Measurements from ENCODE around the gene ZPBP. TPM values are rescaled to one million over a fixed set of nuclear protein-coding genes. Genes with fewer than 3 reads are reported as not detected.
"Not testable (repeated sequence)": the region's sequence is repeated elsewhere in the genome, so short reads cannot be mapped to it uniquely, and the experiment has no call there.

The ZPBP gene
- total RNA-seq, 1 donor from 2014 or later = not detected

- no peak for TF ChIP-seq CTCF (IDR thresholded peaks at IDR 0.05; ENCODE audit: unreplicated experiment)
- Mint-ChIP-seq H3K9me3 (ENCODE audit: low read depth) (peaks cover 22% of the 10 kb centered on the region), H3K4me1 (ENCODE audit: low read depth) (no peaks in the 10 kb centered on the region), H3K27ac (no peak overlapping the region), H3K36me3 (ENCODE audit: insufficient read depth) (peaks cover 1% of the 10 kb centered on the region), H3K27me3 (no peaks in the 10 kb centered on the region), H3K4me3 (ENCODE audit: low read depth) (no peak overlapping the region)
- no peak for DNase-seq (ENCODE audit: low spot score, unreplicated experiment)
Observed at GRCh38 chr7:50047716-50048115, 45.3 kb downstream of the ZPBP start.

- H3K27ac Mint-ChIP-seq; DNase-seq (ENCODE audit: low spot score, unreplicated experiment); H3K36me3 Mint-ChIP-seq (ENCODE audit: insufficient read depth); H3K4me3 Mint-ChIP-seq (ENCODE audit: low read depth); H3K4me1 Mint-ChIP-seq (ENCODE audit: low read depth); H3K27me3 Mint-ChIP-seq: not testable (repeated sequence)
- H3K9me3 Mint-ChIP-seq (ENCODE audit: low read depth) = peaks cover 12% of the 10 kb centered on the region
Observed at GRCh38 chr7:50041165-50041564, 51.9 kb downstream of the ZPBP start.

GRCh38 chr7:50037086-50037485, 56.0 kb downstream of the ZPBP start:
- no peaks in the 10 kb centered on the region for H3K27me3 Mint-ChIP-seq
- TF ChIP-seq CTCF (IDR thresholded peaks at IDR 0.05; ENCODE audit: unreplicated experiment) = no peak
- H3K36me3 Mint-ChIP-seq (ENCODE audit: insufficient read depth) = no peaks in the 10 kb centered on the region
- H3K4me3 Mint-ChIP-seq (ENCODE audit: low read depth) = no peak overlapping the region
- H3K4me1 Mint-ChIP-seq (ENCODE audit: low read depth) = no peaks in the 10 kb centered on the region
- no peaks in the 10 kb centered on the region for H3K9me3 Mint-ChIP-seq (ENCODE audit: low read depth)
- DNase-seq (ENCODE audit: low spot score, unreplicated experiment) = no peak
- no peak overlapping the region for H3K27ac Mint-ChIP-seq

- no peaks in the 10 kb centered on the region for H3K36me3 Mint-ChIP-seq (ENCODE audit: insufficient read depth)
- H3K9me3 Mint-ChIP-seq (ENCODE audit: low read depth) = peaks cover 3% of the 10 kb centered on the region
- no peak overlapping the region for H3K27ac Mint-ChIP-seq
- no peaks in the 10 kb centered on the region for H3K27me3 Mint-ChIP-seq
- H3K4me1 Mint-ChIP-seq (ENCODE audit: low read depth) = no peaks in the 10 kb centered on the region
- no peak for TF ChIP-seq CTCF (IDR thresholded peaks at IDR 0.05; ENCODE audit: unreplicated experiment)
- DNase-seq (ENCODE audit: low spot score, unreplicated experiment) = no peak
- H3K4me3 Mint-ChIP-seq (ENCODE audit: low read depth) = no peak overlapping the region
Observed at GRCh38 chr7:50022991-50023390, 70.1 kb downstream of the ZPBP start.

- H3K4me1 Mint-ChIP-seq (ENCODE audit: low read depth) = no peaks in the 10 kb centered on the region
- H3K27me3 Mint-ChIP-seq = no peaks in the 10 kb centered on the region
Observed at GRCh38 chr7:50022451-50022850, 70.6 kb downstream of the ZPBP start.

More at GRCh38 chr7:50022451-50022850, 70.6 kb downstream of the ZPBP start:
- H3K4me3 Mint-ChIP-seq (ENCODE audit: low read depth) = no peak overlapping the region
- no peak overlapping the region for H3K27ac Mint-ChIP-seq
- no peak for TF ChIP-seq CTCF (IDR thresholded peaks at IDR 0.05; ENCODE audit: unreplicated experiment)
- no peaks in the 10 kb centered on the region for H3K36me3 Mint-ChIP-seq (ENCODE audit: insufficient read depth)
- DNase-seq (ENCODE audit: low spot score, unreplicated experiment) = no peak
- peaks cover 3% of the 10 kb centered on the region for H3K9me3 Mint-ChIP-seq (ENCODE audit: low read depth)
